ENCODE measurements around the gene WWOX.

Gene WWOX

DNA sequence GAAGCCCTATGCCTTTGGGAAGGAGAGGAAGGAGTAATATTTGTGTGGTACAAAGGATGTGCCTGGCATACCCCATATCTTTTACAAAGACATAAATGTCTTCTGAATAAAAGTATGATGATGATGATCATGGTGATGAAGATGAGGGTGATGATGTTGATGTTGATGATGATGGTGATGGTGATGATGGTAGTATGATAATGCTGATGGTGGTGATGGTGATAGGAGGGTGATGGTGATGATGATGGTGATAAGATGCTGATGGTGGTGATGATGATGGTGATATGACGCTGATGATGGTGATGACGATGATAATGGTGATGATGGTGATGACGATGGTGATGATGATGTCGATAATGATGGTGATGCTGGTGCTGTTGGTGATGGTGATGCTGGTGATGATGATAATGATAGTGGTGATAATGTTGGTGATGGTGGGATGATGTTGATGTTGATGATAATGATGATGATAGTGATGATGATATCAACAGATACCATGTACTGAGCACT, 684.2 kb downstream of the WWOX start:
- no peak for DNase-seq

DNA sequence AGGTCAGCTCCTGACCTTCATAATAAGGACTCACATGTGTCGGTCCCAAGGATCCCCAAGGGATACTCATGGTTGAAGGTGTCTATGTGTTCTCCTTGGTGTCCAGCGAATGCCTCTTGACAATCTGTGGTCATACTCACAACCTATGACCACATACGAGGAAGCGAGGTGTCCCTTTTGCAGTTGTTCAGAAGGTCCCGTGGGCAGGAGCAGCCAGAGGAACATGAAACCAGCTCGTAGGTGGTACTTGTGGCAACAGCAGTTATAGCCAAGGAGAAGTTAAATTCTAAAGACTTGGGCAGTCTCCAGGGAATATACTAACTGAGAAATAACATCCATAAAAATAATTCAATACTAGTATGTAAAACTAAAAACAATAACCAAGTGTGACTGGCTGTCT, 685.3 kb downstream of the WWOX start:
- no peak for DNase-seq

DNA sequence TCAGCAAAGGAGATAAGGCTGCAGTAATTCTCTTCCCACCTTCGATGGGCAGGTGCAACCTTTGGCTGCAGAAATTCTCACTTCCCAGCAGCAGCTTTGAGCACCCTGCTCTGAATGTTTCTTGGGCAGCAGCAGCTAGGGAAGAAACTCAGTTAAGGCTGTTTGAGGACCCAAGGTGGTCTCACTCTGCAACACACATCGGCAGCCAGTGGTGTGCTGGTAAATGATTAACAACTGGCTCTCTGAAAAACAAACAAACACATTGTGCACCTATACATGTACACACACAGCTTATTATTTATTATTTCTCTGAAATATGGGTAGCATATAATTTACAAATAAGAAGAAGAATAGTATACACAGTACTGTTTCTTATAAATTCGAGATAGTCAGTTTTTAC, 685.8 kb downstream of the WWOX start:
- no peak for DNase-seq

DNA sequence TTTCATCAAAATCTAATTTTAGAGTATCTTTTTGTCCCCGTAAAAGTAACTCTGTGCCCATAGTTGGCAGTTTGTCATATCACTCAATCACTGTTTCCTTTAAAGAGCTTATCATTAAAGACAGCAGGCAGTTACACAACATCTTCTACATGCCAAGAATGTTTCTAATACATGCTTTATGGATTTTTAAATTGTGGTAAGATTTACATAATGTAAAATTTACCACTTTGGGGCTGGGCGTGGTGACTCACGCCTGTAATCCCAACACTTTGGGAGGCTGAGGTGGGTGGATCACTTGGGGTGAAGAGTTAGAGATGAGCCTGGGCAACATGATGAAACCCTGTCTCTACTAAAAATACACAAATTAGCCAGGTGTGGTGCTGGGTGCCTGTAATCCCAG, 687.2 kb downstream of the WWOX start:
- no peak for DNase-seq

- no peak for DNase-seq
Observed at GRCh38 chr16:78788276-78788675, 688.8 kb downstream of the WWOX start.

DNA sequence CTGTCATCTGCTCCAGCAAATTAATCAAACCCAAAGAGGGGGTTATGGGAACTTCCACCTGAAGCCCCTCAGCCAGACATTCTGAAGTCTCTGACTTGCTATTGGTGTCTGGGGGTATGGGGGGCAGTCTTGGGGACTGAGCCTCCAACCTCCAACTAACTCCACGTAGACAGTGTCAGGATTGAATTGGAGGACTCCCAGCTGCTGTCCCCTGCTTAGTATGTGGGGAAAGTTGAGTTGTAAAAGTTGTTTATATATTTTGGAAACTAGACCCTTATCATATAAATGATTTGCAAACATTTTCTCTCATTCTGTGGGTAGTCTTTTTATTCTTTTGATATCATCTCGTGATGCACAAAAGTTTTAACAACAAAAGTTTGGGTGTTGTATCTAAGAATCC, 689.2 kb downstream of the WWOX start:
- no peak for DNase-seq

- no peak for DNase-seq
Observed at GRCh38 chr16:78789561-78789960, 690.1 kb downstream of the WWOX start.

GRCh38 chr16:78791011-78791410, 691.6 kb downstream of the WWOX start:
- DNase-seq: no peak

DNA sequence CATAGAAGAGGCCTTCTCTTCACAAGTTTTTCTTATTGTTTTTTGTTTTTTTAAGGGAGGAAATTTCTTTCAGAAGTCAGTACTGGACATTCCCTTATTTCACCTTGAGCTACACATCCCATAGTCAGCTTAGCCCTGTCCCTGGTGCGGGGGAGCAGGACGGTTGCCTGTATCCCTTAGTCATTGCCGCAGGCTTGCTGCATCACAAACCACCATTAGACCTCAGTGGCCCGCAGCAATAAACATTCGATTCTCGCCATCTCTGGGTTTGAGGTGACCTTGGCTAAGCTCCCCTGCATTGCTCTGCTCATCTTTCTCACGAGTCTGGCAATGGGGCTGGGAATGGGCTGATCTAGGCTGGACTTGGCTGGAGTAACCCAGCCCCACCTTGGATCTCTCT, 692.5 kb downstream of the WWOX start:
- DNase-seq: no peak

- DNase-seq: no peak
Observed at GRCh38 chr16:78792952-78793351, 693.5 kb downstream of the WWOX start.

GRCh38 chr16:78794581-78795250, 695.3 kb downstream of the WWOX start:
- no peak for DNase-seq

- DNase-seq: no peak
Observed at GRCh38 chr16:78795433-78795832, 696.0 kb downstream of the WWOX start.

DNA sequence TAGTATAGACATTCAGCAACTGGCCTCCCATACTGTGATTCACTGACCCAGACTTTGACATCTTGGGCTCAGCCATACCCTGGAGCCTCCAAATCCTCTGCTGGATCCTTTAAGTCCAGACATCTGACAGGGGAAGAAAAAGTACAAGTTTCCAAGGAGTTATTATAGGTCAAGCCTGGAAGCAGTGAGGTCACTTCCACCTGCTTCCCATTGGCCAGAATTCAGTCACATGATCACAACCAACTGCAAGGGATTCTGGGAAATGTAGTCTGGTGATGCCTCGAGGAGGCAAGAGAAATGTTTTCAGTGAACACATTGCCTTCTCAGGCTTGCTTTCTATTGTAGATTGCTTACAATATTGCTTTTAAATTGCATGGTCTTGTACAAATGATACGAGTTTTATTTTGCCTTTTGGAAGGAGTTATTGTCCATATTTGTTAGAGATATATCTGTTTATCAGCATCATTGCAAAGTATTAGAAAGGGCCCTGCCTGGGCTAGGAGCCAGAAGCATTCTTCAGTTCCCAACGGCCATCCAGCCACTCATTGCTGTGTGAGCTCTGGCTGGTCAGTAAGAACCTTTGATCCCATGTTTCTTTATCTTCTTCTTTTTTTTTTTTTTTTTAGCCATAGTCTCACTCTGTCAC, 696.9 kb downstream of the WWOX start:
- peak; percentile 84 for DNase-seq

GRCh38 chr16:78799429-78799828, 700.0 kb downstream of the WWOX start:
- DNase-seq: no peak

- DNase-seq: no peak
Observed at GRCh38 chr16:78800523-78800922, 701.1 kb downstream of the WWOX start.

GRCh38 chr16:78804058-78804735, 704.7 kb downstream of the WWOX start:
- DNase-seq: no peak

GRCh38 chr16:78805556-78805955, 706.1 kb downstream of the WWOX start:
- DNase-seq: no peak

- DNase-seq: no peak
Observed at GRCh38 chr16:78811247-78811646, 711.8 kb downstream of the WWOX start.

GRCh38 chr16:78812582-78812981, 713.1 kb downstream of the WWOX start:
- DNase-seq: no peak

- no peak for DNase-seq
Observed at GRCh38 chr16:78813661-78814311, 714.3 kb downstream of the WWOX start.

GRCh38 chr16:78815713-78816112, 716.3 kb downstream of the WWOX start:
- DNase-seq: no peak

- DNase-seq: no peak
Observed at GRCh38 chr16:78816499-78817195, 717.2 kb downstream of the WWOX start.

- no peak for DNase-seq
Observed at GRCh38 chr16:78817200-78817739, 717.8 kb downstream of the WWOX start.
